ENCODE results near the gene KCNG3. TPM values are rescaled to one million over a fixed set of nuclear protein-coding genes. Genes with fewer than 3 reads are reported as not detected.
A peak's percentile ranks its signal among the peaks of the same experiment; 100 is the strongest.

The KCNG3 gene, protein sequence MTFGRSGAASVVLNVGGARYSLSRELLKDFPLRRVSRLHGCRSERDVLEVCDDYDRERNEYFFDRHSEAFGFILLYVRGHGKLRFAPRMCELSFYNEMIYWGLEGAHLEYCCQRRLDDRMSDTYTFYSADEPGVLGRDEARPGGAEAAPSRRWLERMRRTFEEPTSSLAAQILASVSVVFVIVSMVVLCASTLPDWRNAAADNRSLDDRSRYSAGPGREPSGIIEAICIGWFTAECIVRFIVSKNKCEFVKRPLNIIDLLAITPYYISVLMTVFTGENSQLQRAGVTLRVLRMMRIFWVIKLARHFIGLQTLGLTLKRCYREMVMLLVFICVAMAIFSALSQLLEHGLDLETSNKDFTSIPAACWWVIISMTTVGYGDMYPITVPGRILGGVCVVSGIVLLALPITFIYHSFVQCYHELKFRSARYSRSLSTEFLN
- not detected for polyA plus RNA-seq (ENCODE audit: insufficient read length)

DNA sequence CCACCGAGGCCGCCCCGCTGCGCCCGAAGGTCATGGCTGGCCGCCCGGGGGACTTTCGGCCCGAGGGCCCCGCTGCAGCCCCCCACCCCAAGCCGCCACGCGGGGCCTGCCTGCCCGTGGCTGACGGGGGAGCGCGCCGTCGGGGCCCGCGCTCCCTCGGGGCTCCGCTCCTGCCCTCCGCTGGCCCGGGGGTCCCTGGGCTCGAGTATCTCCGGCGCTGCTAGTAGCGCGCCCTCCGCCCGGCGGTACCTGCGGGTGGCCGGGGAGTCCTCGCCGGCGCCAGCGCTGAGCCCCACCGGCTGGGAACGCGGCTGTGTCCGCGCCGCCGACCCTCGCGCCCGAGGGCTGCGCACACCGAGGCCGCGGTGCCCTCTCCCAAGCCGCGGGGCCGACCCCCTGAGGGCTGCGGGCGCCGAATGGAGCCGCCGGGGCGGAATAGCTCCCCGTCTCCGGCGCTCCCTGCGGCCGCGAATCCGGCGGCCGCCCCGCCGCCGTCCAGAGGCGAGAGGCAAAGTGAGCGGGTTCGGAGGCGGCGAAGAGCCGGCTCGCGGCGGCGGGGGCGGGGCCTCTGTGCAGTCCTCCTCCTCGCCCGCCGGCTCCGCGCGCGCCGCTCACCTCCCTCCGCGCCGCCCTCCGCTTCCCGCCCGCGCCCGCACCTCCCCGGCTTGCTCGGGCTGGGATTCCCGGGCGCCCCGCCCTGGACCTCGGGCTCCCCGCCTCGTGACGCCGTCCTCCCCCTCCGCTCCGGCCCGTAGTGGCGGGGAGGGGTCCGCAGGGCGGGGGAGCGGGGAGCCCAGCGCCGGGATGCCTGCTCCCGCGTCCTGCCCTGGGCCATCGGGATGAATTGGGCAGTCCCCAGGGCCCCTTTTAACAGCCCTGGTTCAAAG lies at the start of gene KCNG3:
Gene KCNG3 (minus strand): TSS at position 515 of the 887 bp plus-strand sequence. CDS start 481 bp downstream, at position 34.
- no peak for DNase-seq (ENCODE audit: low read depth)

DNA sequence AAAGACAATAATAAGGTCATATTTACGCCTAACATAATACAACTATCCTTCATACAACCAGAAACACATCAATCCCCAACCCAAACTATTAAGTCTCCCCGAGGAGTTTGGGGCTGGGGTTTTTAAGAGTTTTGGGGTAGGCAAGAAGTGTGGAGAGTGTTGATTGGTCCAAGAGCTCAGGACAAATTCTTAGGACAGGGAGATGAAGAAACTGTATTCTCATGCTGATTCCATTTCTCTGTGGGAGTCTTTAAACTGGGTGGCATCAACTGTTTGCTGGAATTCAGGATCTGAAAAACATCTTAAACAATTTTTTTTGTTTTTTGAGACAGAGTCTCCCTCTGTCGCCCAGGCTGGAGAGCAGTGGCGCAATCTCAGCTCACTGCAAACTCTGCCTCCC lies 49.1 kb upstream of the KCNG3 start:
- DNase-seq (ENCODE audit: low read depth): no peak

DNA sequence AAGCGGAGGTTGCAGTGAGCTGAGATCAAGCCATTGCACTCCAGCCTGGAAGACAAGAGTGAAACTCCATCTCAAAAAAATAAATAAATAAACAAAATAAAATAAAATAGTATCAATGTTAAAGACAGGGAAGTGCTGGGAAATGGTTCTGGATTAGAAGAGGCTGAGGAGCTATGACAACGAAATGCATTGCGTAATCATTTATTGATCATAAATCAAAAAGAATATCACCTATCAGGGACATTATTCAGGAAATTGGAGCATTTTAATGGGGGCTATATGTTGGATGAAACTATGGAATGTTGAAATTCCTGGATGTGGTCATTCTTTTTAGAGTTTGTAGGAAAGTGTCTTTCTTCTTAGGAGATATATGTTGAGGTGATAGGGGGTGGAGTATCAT lies 43.7 kb upstream of the KCNG3 start:
- DNase-seq (ENCODE audit: low read depth): no peak

DNA sequence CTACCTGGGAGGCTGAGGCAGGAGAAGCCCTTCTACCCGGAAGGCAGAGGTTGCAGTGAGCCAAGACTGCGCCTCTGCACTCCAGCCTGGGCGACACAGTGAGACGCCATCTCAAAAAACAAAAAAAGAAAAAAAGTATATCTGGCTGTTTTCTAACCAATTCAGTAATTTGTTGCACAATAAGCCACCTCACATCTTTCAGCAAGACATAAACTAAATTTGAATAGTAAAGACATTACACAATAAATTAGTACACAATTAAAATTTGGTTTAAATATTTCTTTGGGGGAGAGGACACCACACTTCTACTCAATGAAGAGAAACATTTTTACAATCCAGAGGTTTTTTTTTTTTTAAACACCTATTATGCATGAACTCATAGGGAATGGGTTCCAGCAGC lies 38.6 kb upstream of the KCNG3 start:
- no peak for DNase-seq (ENCODE audit: low read depth)

DNA sequence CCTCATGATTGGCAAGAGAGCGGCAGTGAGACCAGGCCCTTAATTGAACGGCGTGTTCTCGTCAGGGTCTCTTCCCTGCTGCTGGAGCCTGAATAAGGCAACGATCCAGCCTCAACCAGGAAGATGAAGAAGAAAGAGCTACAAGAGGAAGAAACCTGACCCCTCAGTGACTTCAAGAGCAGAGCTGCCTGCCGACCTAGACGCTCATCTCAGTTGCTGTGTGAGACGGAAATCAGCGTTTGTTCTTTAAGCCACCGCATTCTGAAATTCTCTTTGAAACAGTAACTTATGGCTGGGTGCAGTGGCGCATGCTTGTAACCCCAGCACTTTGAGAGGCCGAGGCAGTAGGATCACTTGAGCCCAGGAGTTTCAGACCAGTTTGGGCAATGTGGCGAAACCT lies 29.6 kb upstream of the KCNG3 start:
- no peak for DNase-seq (ENCODE audit: low read depth)

DNA sequence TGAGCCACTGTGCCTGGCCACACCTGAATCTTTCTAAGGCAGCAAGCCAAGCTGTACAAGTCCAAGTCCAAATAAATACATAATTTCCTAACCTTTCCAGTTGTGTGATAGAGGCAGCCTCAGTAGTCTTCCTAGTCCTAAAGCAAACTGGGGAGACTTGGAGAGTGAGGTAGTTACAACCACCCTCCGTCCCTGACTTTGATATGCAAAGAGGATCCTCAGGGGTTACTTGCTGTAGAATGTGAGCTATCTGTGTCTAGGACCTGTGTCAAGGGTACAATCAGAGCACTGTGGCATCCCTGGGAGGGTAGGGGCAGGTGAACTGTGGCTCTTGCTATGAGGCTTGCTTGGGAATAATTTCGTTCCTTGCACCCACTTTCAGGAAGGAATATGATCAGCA lies 28.3 kb upstream of the KCNG3 start:
- DNase-seq (ENCODE audit: low read depth): no peak

DNA sequence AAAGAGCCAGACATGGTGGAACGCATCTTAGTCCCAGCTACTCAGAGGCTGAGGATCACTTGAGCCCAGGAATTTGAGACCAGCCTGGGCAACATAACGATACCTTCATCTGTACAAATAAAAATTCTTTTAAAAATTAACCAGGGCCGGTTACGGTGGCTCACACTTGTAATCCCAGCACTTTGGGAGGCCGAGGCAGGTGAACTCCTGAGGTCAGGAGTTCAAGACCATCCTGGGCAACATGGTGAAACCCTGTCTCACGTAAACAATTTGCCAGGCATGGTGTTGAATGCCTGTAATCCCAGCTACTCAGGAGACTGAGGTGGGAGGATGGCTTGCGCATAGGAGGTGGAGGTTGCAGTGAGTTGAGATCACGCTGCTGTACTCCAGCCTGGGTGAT lies 25.8 kb upstream of the KCNG3 start:
- DNase-seq (ENCODE audit: low read depth): no peak

DNA sequence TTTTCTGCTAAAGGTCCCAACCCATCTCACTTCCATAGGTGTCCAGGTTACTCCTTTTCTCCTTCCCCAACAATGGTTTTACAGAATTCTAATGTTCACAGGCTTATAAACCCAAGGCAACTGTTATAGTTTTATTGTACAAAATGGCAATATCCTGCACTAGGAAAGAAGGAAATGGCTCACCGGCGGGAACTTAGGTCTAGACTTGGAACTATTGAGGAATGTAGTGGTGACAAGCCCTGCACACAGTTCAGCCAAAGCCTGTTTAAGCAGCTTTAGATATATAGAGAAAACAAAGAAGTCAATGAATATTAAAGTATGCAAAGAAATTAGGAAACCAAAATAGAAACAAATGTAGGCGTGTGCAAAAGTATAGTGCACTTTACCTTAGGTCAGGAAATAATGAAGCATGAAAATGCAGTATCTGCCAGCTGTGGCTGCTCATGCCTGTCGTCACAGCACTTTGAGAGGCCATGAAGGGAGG lies 22.7 kb upstream of the KCNG3 start:
- no peak for DNase-seq (ENCODE audit: low read depth)

DNA sequence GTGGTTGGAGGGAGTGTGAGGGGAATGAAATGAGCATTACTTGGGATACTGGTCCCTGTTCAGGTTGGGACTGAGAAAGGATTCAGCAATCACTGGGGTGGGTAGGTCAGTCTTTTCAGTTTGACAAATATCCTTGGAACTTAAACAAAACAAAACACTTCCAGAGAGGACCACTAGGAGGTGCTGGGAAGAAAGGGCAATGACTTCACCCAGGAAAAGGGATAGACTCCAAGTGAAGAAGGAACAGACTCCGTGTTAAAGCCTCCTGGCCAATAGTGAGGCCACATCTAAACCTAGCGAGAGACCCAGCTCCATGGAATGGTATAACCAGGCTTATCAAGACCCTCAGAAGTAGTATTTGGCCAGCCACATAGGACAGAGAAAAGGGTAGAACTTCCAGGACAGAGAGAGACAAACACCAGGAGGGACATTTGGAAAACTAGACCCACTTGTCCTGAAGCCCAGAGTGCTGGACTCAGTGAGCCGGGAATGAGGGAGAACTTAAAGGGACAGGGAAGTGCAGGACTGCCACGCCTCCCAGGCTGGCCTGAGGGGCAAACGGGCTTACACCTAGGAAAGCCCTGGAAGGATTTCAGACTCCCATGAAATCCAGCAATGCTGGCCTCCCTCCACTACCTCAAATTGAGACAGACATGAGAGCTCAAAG lies 19.6 kb upstream of the KCNG3 start:
- DNase-seq (ENCODE audit: low read depth): no peak

DNA sequence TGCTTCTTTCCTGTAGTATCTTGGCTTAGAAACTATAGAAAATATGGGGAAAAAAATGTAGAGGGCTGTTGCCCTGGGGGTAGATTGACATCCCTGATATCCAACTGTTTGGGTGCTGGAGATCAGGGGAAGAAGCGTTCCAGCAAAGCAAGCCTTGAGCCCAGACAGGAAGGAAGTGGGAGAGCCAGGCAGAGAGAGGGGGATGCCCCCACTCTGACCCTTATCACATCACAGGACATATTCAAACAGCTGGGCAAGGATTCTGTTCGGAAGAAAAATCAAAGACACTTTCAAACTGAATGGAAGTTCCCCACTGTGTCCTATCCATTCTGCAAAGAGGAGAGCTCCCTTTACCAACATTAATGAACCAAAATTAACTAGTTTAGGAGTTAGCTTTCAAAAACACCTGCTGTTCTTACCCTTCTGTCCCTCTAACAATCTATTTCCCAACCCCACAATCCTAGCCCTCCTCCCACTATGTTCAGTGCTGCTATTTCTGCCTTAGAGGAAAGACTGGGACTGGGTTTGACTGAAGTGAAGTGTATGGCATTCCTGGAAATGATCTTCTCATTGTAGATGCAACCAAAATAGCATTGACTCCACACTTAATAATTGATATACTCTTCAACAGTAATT lies 16.9 kb upstream of the KCNG3 start:
- DNase-seq (ENCODE audit: low read depth): no peak

DNA sequence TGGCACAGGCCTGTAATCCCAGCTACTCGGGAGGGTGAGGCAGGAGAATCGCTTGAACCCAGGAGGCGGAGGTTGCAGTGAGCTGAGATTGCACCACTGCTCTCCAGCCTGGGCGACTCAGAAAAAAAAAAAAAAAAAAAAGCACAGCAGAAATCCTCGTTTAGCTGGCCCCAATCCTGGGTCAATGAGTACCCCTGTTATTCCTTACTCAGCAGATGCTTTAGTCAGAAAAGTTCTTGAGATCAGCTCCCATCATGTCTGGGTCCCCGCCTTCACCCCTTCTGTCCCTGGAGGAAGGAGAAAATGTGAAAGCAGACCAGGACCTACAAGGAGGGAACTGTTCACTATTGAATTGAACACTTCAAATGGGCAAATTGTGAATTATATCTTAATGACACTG lies 16.4 kb upstream of the KCNG3 start:
- no peak for DNase-seq (ENCODE audit: low read depth)

DNA sequence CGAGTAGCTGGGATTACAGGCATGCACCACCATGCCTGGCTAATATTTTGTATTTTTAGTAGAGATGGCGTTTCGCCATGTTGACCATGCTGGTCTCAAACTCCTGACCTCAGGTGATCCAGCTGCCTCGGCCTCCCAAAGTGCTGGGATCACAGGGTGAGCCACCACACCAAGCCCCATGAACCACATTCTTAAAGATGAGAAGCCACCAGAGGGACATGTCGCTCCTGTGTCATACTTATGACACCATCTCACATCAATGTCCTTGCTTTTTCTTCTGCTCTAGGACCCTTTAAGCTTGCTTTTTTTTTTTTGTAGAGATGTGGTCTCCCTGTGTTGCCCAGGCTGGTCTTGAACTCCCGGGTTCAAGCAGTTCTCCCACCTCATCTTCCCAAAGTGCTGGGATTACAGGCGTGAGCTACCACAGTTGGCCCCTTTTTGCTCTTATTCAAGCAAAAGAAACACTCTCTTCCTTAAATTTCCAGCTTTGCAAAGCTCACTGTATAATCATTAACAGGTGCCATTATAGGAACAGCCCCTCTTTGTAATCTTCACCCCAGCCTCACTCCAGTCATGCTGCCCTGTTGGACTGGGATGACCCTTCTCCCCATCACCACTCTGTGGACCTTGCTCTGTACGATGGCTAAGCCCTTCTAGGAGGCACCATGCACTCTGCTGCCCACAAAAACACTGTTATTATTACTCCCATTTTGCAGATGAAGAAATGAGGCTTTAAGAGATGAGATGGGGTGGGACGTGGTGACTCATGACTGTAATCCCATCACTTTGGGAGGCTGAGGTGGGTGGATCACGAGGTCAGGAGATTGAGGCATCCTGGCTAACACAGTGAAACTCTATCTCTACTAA lies 10.8 kb upstream of the KCNG3 start:
- DNase-seq (ENCODE audit: low read depth): no peak

DNA sequence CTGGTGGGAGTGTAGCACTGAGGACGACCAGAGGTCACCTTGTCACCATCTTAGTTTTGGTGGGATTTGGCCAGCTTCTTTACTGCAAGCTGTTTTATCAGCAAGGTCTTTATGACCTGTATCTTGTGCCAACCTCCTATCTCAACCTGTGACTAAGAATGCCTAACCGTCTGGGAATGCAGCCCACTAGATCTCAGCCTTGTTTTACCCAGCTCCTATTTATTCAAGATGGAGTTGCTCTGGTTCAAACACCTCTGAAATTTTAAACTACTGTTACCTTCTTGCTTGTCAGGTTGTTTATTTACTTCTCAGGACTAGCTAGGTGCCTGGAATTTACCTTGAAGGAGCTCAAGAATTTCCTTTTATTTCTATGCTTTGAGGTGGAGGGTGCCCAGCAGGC lies 9.5 kb upstream of the KCNG3 start:
- no peak for DNase-seq (ENCODE audit: low read depth)

DNA sequence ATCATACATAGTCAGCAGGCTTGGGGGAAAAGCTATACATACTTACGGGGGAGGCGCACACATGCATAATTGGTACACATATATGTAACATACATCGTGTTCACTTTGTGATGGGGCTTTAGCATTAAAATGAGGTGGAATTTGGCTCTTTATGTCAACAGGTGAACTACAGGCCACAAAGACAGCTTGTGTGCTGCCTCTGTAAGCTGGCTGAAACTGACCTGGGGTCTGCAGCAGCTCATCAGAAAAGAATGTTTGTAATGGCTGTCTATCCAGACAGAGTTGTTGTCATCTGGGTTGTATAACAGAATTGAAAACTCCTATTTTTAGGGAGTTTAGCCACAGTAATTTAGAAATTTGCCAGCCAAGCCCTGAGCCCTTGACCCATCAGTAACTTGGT lies 4.7 kb upstream of the KCNG3 start:
- DNase-seq (ENCODE audit: low read depth): no peak

DNA sequence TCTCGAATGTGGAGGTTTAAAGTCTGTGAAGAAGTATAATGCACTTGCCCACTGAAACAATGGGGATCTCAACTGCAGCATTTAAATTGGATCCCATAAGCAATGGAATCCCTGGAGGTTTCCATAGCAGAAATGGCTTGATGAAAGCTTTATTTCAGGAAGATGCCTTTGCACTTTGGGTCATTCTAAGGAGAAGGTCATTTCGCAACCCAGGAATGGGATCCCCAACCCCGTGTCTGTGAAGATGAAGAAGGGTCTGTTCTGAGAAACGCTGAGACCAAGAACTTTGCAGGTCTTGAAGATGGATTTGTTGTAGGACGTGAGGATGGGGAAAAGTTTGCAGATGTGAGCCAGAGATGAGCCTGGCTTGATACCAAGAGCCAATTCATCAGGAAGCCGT lies 1.8 kb upstream of the KCNG3 start:
- DNase-seq (ENCODE audit: low read depth): no peak

DNA sequence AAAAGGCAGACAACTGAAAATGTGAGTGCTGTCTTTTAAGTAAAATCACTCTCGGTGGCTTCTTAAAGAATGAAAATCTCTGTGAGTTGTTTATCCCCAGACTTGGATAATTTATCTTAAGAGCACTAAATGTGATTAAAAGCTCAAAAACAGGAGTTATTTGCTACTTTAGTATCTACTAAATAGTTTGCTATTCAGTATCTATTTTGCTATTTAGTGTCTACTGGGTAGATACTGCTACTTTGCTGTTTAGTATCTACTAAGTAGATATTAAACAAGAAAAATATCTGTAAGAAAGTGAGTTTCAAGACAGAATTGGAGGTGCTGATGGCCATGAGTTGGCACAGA lies 1.4 kb upstream of the KCNG3 start:
- DNase-seq (ENCODE audit: low read depth): no peak

DNA sequence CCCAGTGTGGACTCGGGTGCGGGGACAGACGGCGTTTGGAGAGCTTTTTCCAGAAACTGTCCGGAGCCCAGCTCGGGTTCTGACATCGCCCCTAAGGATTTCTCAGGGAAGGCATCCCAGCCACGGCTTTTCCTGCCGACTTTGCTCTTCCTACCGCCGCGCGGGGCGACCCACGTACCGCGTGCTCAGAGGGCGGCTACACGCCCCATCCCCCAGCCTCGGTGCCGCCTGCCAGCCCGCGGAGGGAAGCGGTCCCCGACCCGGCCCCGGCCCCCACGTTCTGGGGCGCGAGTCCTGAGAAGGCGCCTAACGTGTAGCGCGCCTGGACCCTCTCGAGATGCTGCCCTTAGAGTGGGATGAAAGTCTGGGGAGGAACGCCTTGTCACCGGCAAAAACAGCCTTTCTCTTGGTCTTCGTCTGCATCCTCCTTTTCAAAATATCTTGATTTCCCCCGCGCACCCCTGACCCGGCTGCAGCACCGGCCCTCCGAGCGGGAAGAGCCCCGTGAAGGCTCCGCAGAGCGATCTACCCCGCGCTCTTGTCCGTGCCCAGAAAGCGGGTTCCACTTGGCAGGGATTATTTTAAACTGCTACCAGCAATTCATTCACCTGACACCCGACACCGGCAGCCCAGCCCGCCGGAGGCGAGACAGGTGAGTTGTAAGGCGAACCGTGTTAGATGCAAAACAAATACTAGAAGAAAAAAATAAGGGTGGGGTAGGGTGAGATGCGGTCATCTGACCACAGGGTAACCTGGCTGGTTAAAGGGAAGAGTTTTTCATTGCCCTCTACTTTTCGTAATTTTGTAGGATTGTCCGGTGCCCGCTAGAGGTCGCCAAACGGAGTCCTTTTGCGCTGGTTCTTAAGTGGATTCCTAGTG lies 812 bp upstream of the KCNG3 start:
- DNase-seq (ENCODE audit: low read depth): peak; percentile 34

DNA sequence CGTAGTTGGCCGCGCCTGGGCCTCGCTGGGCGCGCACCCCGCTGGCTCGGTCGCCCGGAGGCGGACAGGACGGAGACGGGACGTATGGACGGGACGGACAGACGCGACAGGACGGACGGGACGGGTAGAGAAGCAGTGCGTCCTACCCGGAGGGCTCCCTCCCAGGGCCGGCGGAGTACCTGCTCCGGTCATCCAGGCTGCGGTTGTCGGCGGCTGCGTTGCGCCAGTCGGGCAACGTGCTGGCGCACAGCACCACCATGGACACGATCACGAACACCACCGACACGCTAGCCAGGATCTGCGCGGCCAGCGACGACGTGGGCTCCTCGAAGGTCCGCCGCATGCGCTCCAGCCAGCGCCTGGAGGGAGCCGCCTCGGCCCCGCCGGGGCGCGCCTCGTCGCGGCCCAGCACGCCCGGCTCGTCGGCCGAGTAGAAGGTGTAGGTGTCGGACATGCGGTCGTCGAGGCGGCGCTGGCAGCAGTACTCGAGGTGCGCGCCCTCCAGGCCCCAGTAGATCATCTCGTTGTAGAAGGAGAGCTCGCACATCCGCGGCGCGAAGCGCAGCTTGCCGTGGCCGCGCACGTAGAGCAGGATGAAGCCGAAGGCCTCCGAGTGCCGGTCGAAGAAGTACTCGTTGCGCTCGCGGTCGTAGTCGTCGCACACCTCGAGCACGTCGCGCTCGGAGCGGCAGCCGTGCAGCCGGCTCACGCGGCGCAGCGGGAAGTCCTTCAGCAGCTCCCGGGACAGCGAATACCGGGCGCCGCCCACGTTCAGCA lies 903 bp downstream of the KCNG3 start:
- no peak for DNase-seq (ENCODE audit: low read depth)

DNA sequence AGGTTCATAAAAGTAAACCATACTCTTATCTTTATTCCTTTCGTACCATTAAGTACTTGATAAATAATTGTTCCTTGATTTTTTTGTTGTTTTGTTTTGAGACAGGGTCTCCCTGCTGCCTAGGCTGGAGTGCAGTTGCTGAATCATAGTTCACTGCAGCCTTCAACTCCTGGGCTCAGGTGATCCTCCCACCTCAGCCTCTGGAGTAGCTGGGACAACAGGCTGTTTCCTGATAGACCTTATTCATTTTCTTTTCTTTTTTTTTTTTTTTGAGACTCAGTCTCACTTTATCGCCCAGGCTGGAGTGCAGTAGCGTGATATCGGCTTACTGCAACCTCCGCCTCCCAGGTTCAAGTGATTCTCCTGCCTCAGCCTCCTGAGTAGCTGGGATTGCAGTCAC lies 5.5 kb downstream of the KCNG3 start:
- DNase-seq (ENCODE audit: low read depth): no peak

Measured in forelimb muscle (tissue), 1 donor.